VCaP (cell line): ENCODE data around the gene GID4.

ENCODE experiments used
- H3K27ac ChIP-seq: fragments of 450-650 bp; 2 replicates; pipeline ENCODE4 v1.5.1; 2017
- CTCF ChIP-seq: fragments of 450-650 bp; conservative IDR thresholded peaks from 2 replicates; pipeline ENCODE4 v1.5.1; 2017; ENCODE audit warnings: mild to moderate bottlenecking, moderate library complexity

GID4 gene

GRCh38 chr17:17998934-17999333, 40.3 kb upstream of the GID4 start:
- no peak overlapping the region for H3K27ac ChIP-seq
- TF ChIP-seq CTCF, result no peak

- no peak for TF ChIP-seq CTCF
- no peak overlapping the region for H3K27ac ChIP-seq
Measured at GRCh38 chr17:17999364-18000029, 39.7 kb upstream of the GID4 start.

GRCh38 chr17:18000030-18000408, 39.2 kb upstream of the GID4 start:
- TF ChIP-seq CTCF, result no peak
- no peak overlapping the region for H3K27ac ChIP-seq

- TF ChIP-seq CTCF, result no peak
- no peak overlapping the region for H3K27ac ChIP-seq
Measured at GRCh38 chr17:18002171-18002570, 37.0 kb upstream of the GID4 start.

- no peak overlapping the region for H3K27ac ChIP-seq
- no peak for TF ChIP-seq CTCF
Measured at GRCh38 chr17:18004345-18004744, 34.9 kb upstream of the GID4 start.

- no peak overlapping the region for H3K27ac ChIP-seq
- peak; percentile 41; the same call in 1 of the 2 replicates for TF ChIP-seq CTCF
Measured at GRCh38 chr17:18004884-18005305, 34.3 kb upstream of the GID4 start.

- H3K27ac ChIP-seq, result no peak overlapping the region
- no peak for TF ChIP-seq CTCF
Measured at GRCh38 chr17:18005496-18005895, 33.7 kb upstream of the GID4 start.
